SJSA1 (cell line): ENCODE data around the gene GDE1. TPM values are rescaled to one million over a fixed set of nuclear protein-coding genes. Genes with fewer than 3 reads are reported as not detected.

Source experiments
- DNase-seq, 2 experiments: peaks; one replicate each; pipeline ENCODE4 v3.0.0-alpha.2; 2015 to 2020; ENCODE audit warnings: low spot score in 2 of 2, low read depth in 1 of 2
- H3K27ac ChIP-seq: fragments of 250-450 bp; sonication (Bioruptor Pico); 2 replicates; pipeline ENCODE4 v1.5.1; 2020; ENCODE audit warnings: mild to moderate bottlenecking, moderate library complexity
- H3K27me3 ChIP-seq: fragments of 250-450 bp; sonication (Bioruptor Pico); replicated peaks from 2 replicates; pipeline ENCODE4 v1.5.1; 2020; ENCODE audit warnings: mild to moderate bottlenecking, moderate library complexity
- H3K36me3 ChIP-seq: fragments of 250-450 bp; sonication (Bioruptor Pico); 2 replicates; pipeline ENCODE4 v1.5.1; 2020; ENCODE audit warnings: mild to moderate bottlenecking
- H3K4me1 ChIP-seq: fragments of 250-450 bp; sonication (Bioruptor Pico); replicated peaks from 2 replicates; pipeline ENCODE4 v1.6.1; 2021; ENCODE audit warnings: mild to moderate bottlenecking
- H3K4me3 ChIP-seq: fragments of 250-450 bp; sonication (Bioruptor Pico); 2 replicates; pipeline ENCODE4 v1.5.1; 2020; ENCODE audit warnings: mild to moderate bottlenecking
- H3K9me3 ChIP-seq: fragments of 250-450 bp; sonication (Bioruptor Pico); replicated peaks from 2 replicates; pipeline ENCODE4 v1.5.1; 2020; ENCODE audit warnings: mild to moderate bottlenecking
- total RNA-seq: library from RNA; depleted of rRNA; stranded (reverse); fragments of >200 nt; shearing (Covaris generic); gene quantifications from 2 replicates; pipeline ENCODE4 v1.2.3, GENCODE V29; 2014

The GDE1 gene
- total RNA-seq, 1 experiment from 2014 or later: 48.2 TPM

- no peaks in the 10 kb centered on the region for H3K27me3 ChIP-seq
- no peak overlapping the region for H3K4me3 ChIP-seq
- no peaks in the 10 kb centered on the region for H3K9me3 ChIP-seq
- no peaks in the 10 kb centered on the region for H3K4me1 ChIP-seq
- DNase-seq: no peak
- H3K36me3 ChIP-seq: no peaks in the 10 kb centered on the region
- no peak overlapping the region for H3K27ac ChIP-seq
Observed at GRCh38 chr16:19488213-19488640, 33.7 kb downstream of the GDE1 start.

GRCh38 chr16:19486750-19487325 lies 35.1 kb downstream of the GDE1 start:
- H3K27ac ChIP-seq: no peak overlapping the region
- H3K9me3 ChIP-seq: no peaks in the 10 kb centered on the region
- no peaks in the 10 kb centered on the region for H3K27me3 ChIP-seq
- H3K4me3 ChIP-seq: no peak overlapping the region
- no peak for DNase-seq
- H3K4me1 ChIP-seq: no peaks in the 10 kb centered on the region
- H3K36me3 ChIP-seq: no peaks in the 10 kb centered on the region

GRCh38 chr16:19486051-19486450 lies 35.8 kb downstream of the GDE1 start:
- no peaks in the 10 kb centered on the region for H3K9me3 ChIP-seq
- no peak overlapping the region for H3K27ac ChIP-seq
- no peaks in the 10 kb centered on the region for H3K27me3 ChIP-seq
- no peaks in the 10 kb centered on the region for H3K36me3 ChIP-seq
- H3K4me1 ChIP-seq: no peaks in the 10 kb centered on the region
- no peak for DNase-seq
- H3K4me3 ChIP-seq: no peak overlapping the region

- H3K27me3 ChIP-seq: no peaks in the 10 kb centered on the region
- no peaks in the 10 kb centered on the region for H3K36me3 ChIP-seq
- H3K27ac ChIP-seq: no peak overlapping the region
- no peak overlapping the region for H3K4me3 ChIP-seq
- no peaks in the 10 kb centered on the region for H3K9me3 ChIP-seq
- H3K4me1 ChIP-seq: no peaks in the 10 kb centered on the region
- no peak for DNase-seq
Observed at GRCh38 chr16:19485611-19486010, 36.3 kb downstream of the GDE1 start.

GRCh38 chr16:19484096-19484495 lies 37.8 kb downstream of the GDE1 start:
- no peak overlapping the region for H3K27ac ChIP-seq
- H3K9me3 ChIP-seq: no peaks in the 10 kb centered on the region
- H3K4me3 ChIP-seq: no peak overlapping the region
- H3K27me3 ChIP-seq: no peaks in the 10 kb centered on the region
- no peaks in the 10 kb centered on the region for H3K4me1 ChIP-seq
- no peaks in the 10 kb centered on the region for H3K36me3 ChIP-seq
- no peak for DNase-seq

GRCh38 chr16:19482291-19482690 lies 39.6 kb downstream of the GDE1 start:
- H3K36me3 ChIP-seq: no peaks in the 10 kb centered on the region
- no peaks in the 10 kb centered on the region for H3K4me1 ChIP-seq
- no peaks in the 10 kb centered on the region for H3K27me3 ChIP-seq
- 0 out of 2 replicates have a peak, but pooled peaks cover 3% of the 10 kb centered on the region for H3K9me3 ChIP-seq
- H3K27ac ChIP-seq: no peak overlapping the region
- H3K4me3 ChIP-seq: no peak overlapping the region
- no peak for DNase-seq

- DNase-seq: no peak
- H3K4me1 ChIP-seq: no peaks in the 10 kb centered on the region
- H3K36me3 ChIP-seq: no peaks in the 10 kb centered on the region
- H3K9me3 ChIP-seq: 0 out of 2 replicates have a peak, but pooled peaks cover 3% of the 10 kb centered on the region
- no peak overlapping the region for H3K27ac ChIP-seq
- H3K27me3 ChIP-seq: no peaks in the 10 kb centered on the region
- H3K4me3 ChIP-seq: no peak overlapping the region
Observed at GRCh38 chr16:19481769-19482168, 40.1 kb downstream of the GDE1 start.

- H3K4me3 ChIP-seq: no peak overlapping the region
- H3K27me3 ChIP-seq: 0 out of 2 replicates have a peak, but pooled peaks cover 2% of the 10 kb centered on the region
- DNase-seq: no peak
- H3K36me3 ChIP-seq: no peaks in the 10 kb centered on the region
- no peak overlapping the region for H3K27ac ChIP-seq
- no peaks in the 10 kb centered on the region for H3K4me1 ChIP-seq
- 0 out of 2 replicates have a peak, but pooled peaks cover 3% of the 10 kb centered on the region for H3K9me3 ChIP-seq
Observed at GRCh38 chr16:19481296-19481695, 40.6 kb downstream of the GDE1 start.

GRCh38 chr16:19479302-19479721 lies 42.6 kb downstream of the GDE1 start:
- Histone ChIP-seq H3K4me3 (no peak overlapping the region), H3K36me3 (no peaks in the 10 kb centered on the region), H3K27ac (no peak overlapping the region), H3K27me3 (0 out of 2 replicates have a peak, but pooled peaks cover 2% of the 10 kb centered on the region), H3K4me1 (no peaks in the 10 kb centered on the region), H3K9me3 (0 out of 2 replicates have a peak, but pooled peaks cover 3% of the 10 kb centered on the region)
- DNase-seq: no peak

- Histone ChIP-seq H3K27me3 (0 out of 2 replicates have a peak, but pooled peaks cover 2% of the 10 kb centered on the region), H3K9me3 (0 out of 2 replicates have a peak, but pooled peaks cover 3% of the 10 kb centered on the region), H3K36me3 (no peaks in the 10 kb centered on the region), H3K27ac (no peak overlapping the region), H3K4me3 (no peak overlapping the region), H3K4me1 (no peaks in the 10 kb centered on the region)
- DNase-seq: no peak
Observed at GRCh38 chr16:19478505-19478904, 43.4 kb downstream of the GDE1 start.

- Histone ChIP-seq H3K27me3 (0 out of 2 replicates have a peak, but pooled peaks cover 2% of the 10 kb centered on the region), H3K4me3 (no peak overlapping the region), H3K9me3 (0 out of 2 replicates have a peak, but pooled peaks cover 3% of the 10 kb centered on the region), H3K27ac (no peak overlapping the region), H3K36me3 (no peaks in the 10 kb centered on the region), H3K4me1 (no peaks in the 10 kb centered on the region)
- DNase-seq: no peak
Observed at GRCh38 chr16:19474617-19475016, 47.3 kb downstream of the GDE1 start.

- Histone ChIP-seq H3K9me3 (no peaks in the 10 kb centered on the region), H3K27me3 (0 out of 2 replicates have a peak, but pooled peaks cover 2% of the 10 kb centered on the region), H3K36me3 (no peaks in the 10 kb centered on the region), H3K4me3 (no peak overlapping the region), H3K4me1 (no peaks in the 10 kb centered on the region), H3K27ac (no peak overlapping the region)
- no peak for DNase-seq
Observed at GRCh38 chr16:19472482-19472881, 49.4 kb downstream of the GDE1 start.

GRCh38 chr16:19468300-19468699 lies 53.6 kb downstream of the GDE1 start:
- Histone ChIP-seq H3K4me3 (no peak overlapping the region), H3K9me3 (no peaks in the 10 kb centered on the region), H3K36me3 (no peaks in the 10 kb centered on the region), H3K27ac (no peak overlapping the region), H3K27me3 (no peaks in the 10 kb centered on the region), H3K4me1 (no peaks in the 10 kb centered on the region)
- DNase-seq: no peak

- H3K27ac ChIP-seq: no peak overlapping the region
- no peak for DNase-seq
- no peaks in the 10 kb centered on the region for H3K9me3 ChIP-seq
- no peak overlapping the region for H3K4me3 ChIP-seq
- no peaks in the 10 kb centered on the region for H3K4me1 ChIP-seq
- no peaks in the 10 kb centered on the region for H3K36me3 ChIP-seq
- H3K27me3 ChIP-seq: no peaks in the 10 kb centered on the region; the same call in 1 of the 2 replicates
Observed at GRCh38 chr16:19463468-19464315, 58.2 kb downstream of the GDE1 start.
